ELF-1 (cell line): ENCODE data around the gene TRAK1.

ENCODE experiments used
- DNase-seq: peaks from one replicate; pipeline ENCODE4 v3.0.0-alpha.2; 2016; ENCODE audit warnings: low read depth, low spot score

The TRAK1 gene

DNA sequence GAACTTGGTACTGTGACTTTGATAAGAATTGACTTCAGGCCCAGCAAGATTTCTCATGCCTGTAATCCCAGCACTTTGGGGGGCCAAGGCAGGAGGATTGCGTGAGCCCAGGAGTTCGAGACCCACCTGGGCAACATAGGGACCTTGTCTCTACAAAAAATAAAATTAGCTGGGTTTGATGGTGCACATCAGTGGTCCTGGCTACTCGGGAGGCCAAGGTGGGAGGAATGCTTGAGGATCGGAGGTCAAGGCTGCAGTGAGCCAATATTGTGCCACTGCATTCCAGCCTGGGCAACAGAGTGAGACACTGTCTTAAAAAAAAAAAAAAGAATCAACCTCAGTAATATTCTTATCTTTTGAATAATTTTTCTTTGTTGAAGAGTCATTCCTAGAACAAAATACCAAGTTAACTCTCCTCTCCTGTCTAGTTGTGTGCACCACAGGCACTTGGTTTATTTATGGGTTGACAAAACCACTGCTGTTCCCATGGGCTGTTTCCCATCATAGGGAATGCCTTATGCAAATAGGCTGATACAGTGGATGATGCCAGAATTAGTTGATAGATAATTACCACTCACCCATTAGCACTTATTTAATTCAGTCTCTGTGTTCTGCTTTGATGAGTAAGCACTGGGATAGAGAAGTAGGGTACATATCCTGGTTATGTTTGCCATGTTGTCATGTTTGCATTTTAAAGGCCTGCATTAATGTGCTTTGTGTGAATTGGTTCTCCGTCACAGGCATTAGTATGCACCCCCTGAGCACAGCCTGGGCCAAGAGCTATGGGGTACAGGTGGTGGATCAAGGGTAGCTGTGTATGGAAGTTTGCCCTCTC lies 32.9 kb downstream of the TRAK1 start:
- DNase-seq: no peak

GRCh38 chr3:42127226-42127625 lies 36.1 kb downstream of the TRAK1 start:
- no peak for DNase-seq

- no peak for DNase-seq
These were observed 37.4 kb downstream of the TRAK1 start for GRCh38 chr3:42128526-42128925.

- no peak for DNase-seq
These were observed 38.1 kb downstream of the TRAK1 start for GRCh38 chr3:42129014-42129953.

- DNase-seq: no peak
These were observed 38.8 kb downstream of the TRAK1 start for GRCh38 chr3:42130007-42130328.

GRCh38 chr3:42130329-42131070 lies 39.3 kb downstream of the TRAK1 start:
- DNase-seq: no peak

- no peak for DNase-seq
These were observed 42.5 kb downstream of the TRAK1 start for GRCh38 chr3:42133500-42134298.

GRCh38 chr3:42134867-42135464 lies 43.8 kb downstream of the TRAK1 start:
- no peak for DNase-seq

GRCh38 chr3:42139621-42140453 lies 48.7 kb downstream of the TRAK1 start:
- no peak for DNase-seq

DNA sequence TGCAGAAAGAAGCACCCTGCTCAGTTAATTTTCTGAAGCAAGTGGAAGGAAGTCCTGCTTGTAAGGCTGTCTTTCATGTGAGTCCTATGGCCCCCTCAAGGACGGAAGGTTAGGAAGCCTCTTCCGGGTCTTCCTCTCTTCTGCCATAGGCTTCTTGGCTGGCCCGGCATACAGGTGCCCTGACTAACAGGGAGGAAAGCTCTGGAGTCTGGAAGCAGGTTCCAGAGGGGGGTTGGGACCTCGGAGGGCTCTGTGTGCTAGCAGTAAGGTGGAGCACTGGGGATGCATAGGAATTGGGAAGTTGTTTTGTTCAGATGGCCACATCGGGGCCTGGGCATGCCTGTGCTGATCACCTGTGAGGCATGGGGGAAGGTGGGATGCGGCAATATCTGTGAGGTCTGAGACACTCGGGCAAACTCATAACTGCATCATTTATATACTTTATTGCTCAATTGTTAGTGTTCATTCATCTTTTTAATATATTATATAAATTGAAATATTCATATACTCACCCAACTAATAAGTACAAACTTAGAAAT lies 49.6 kb downstream of the TRAK1 start:
- DNase-seq: no peak

GRCh38 chr3:42143440-42143839 lies 52.3 kb downstream of the TRAK1 start:
- DNase-seq: no peak

DNA sequence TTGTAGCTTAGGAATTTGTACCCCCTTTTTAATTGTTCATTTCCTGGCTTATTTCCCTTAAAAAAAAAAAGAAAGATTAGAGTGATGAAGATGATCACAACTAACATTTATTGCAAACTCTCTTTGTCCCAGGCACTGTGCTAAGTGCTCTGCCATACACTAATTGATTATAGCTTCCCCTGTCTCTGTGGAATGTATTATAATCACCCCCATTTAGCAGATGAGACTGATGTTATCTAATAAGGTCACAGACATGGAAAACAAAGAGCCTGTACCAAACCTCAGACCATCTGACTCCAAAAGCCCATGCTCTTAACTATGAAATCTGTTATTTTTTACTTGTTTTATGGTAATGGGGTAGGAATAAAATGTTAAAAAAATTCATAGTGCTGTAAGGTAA lies 53.1 kb downstream of the TRAK1 start:
- DNase-seq: no peak

- DNase-seq: no peak
These were observed 57.1 kb downstream of the TRAK1 start for GRCh38 chr3:42148086-42148848.

DNA sequence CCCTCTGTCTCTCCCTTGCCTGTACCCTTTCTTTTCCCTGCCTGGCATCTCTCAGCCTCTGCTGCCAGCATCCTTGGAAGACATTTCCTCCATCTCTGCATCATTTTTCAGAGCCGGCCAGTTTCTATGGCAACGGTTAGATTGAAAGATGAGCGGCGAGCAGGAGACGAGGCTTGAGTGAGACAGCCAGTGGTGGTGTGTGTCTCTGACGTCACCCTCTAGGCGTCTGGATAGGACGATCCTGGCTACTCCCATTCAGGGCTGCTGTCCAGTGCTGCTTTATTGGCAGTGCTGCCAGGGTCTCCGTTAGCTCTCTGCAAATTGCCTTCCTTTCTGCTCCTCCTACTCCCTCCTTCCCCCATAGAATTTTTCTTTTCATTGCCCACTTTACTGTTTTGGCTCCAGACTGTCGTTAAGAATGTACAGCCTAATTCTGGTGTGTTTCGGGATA lies 57.9 kb downstream of the TRAK1 start:
- DNase-seq: peak; percentile 90

DNA sequence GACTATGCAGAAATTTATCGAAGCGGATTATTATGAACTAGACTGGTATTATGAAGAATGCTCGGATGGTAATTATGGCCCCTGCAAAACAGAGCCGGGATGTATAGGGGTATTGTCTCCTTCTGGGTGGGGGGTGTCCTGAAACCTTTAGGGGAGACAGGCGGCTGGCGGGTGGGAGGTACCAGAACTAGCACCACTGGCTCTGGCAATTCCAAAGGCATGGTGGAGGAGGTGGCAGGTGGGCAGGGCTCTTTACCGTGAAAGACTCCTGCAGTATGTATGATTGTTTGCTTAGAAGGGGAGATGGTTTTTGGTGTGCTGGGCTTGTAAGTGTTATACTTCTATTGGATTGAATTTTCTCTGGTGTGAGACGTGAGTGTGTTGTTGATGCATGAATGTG lies 58.4 kb downstream of the TRAK1 start:
- no peak for DNase-seq

DNA sequence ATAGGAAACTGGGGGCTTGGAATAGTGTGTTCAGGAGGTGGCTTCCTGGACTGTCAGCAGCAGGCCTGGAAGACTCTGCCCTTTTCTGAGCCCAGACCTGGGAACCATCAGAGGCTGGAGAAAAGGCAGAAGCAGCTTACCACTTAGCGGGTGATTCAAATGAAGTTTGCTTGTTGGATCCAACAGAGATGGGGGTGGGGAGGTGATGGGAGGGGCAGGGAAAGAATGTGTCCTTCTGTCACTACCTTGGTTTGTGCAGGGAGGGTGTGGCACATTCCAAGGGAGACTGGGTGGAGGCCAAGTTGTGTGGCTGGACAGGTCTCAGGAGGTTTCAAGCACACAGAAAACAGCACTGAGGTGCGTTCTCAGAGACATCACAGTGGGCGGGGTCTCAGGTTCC lies 58.8 kb downstream of the TRAK1 start:
- DNase-seq: peak; percentile 72

- DNase-seq: no peak
These were observed 60.5 kb downstream of the TRAK1 start for GRCh38 chr3:42151596-42152168.

- DNase-seq: no peak
These were observed 61.0 kb downstream of the TRAK1 start for GRCh38 chr3:42152193-42152592.
